ENCODE data around the gene AGMO. TPM values are rescaled to one million over a fixed set of nuclear protein-coding genes. Genes with fewer than 3 reads are reported as not detected.

Gene AGMO
- polyA plus RNA-seq, 1 donor from 2014 or later: not detected

DNA sequence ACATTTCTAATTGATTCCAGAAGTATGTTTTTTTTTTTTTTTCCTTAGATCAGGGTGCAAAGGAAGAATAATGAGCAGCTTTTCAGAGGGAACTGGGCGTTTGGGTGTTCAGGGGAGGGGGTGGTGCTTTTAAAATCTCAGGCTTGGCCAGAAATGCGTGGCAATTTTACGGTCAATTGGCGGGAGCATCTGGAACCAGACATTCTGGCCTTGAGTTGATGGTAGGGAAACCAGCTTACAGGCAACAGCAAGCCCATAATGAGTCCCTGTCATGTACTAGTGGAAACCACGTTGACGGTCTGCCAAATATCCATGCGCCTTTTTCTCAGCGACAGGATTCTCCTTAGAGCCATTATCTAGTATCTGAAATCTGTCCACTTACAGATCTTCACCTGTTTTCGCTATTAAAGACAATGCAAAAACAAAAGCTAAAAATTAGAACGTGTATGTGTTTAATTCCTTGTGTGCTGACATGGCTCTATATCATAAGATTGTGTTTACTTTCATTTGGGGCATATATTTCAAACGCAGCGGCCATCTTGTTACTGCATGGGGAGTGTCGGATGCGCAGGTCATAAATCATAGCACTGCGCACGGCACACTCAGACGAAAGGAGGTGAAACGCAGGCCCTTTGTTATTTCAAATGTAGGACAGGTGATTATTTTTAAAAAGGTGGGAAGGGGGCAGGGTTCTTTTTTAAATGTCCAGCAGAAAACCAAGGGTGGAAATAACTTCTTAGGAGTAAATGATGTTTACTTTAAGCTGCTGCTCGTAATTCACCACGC is 209.2 kb downstream of the AGMO start:
- no peaks in the 10 kb centered on the region for H3K9me2 ChIP-seq (ENCODE audit: insufficient read depth, low read length)
- H2AFZ ChIP-seq (ENCODE audit: low read depth, low read length): no peak overlapping the region
- H3K4me3 ChIP-seq (ENCODE audit: low read length): no peak overlapping the region
- no peaks in the 10 kb centered on the region for H3F3A ChIP-seq (ENCODE audit: insufficient read depth, low read length, poor library complexity, severe bottlenecking)
- H3K27ac ChIP-seq (ENCODE audit: low read length): no peak overlapping the region
- H3K27me3 ChIP-seq (ENCODE audit: insufficient read depth, low read depth, low read length): no peaks in the 10 kb centered on the region
- no peaks in the 10 kb centered on the region for H4K20me1 ChIP-seq (ENCODE audit: insufficient read depth)
- no peak overlapping the region for H3K9ac ChIP-seq (ENCODE audit: low read length)
- no peak overlapping the region for H3K4me2 ChIP-seq (ENCODE audit: low read length)
- H3K36me3 ChIP-seq (ENCODE audit: insufficient read depth, low read length): no peaks in the 10 kb centered on the region
- H3K9me3 ChIP-seq (ENCODE audit: low read length): no peaks in the 10 kb centered on the region
- H3K79me2 ChIP-seq (replicated peaks; ENCODE audit: insufficient read depth, low read length): no peaks in the 10 kb centered on the region
- TF ChIP-seq TAF1 (IDR thresholded peaks at IDR 0.05; ENCODE audit: low read depth) (no peak), EZH2 (IDR thresholded peaks at IDR 0.05; ENCODE audit: borderline replicate concordance, insufficient read depth, low read length, poor library complexity, severe bottlenecking) (no peak), EP300 (conservative IDR thresholded peaks at IDR 0.05; ENCODE audit: poor library complexity, severe bottlenecking) (no peak), RAD21 (conservative IDR thresholded peaks at IDR 0.05) (no peak), POLR2AphosphoS5 (IDR thresholded peaks at IDR 0.05) (no peak), SMC3 (conservative IDR thresholded peaks at IDR 0.05; ENCODE audit: poor library complexity) (no peak), MXI1 (conservative IDR thresholded peaks at IDR 0.05; ENCODE audit: poor library complexity, severe bottlenecking) (no peak)
- TF ChIP-seq, protein P1, sequence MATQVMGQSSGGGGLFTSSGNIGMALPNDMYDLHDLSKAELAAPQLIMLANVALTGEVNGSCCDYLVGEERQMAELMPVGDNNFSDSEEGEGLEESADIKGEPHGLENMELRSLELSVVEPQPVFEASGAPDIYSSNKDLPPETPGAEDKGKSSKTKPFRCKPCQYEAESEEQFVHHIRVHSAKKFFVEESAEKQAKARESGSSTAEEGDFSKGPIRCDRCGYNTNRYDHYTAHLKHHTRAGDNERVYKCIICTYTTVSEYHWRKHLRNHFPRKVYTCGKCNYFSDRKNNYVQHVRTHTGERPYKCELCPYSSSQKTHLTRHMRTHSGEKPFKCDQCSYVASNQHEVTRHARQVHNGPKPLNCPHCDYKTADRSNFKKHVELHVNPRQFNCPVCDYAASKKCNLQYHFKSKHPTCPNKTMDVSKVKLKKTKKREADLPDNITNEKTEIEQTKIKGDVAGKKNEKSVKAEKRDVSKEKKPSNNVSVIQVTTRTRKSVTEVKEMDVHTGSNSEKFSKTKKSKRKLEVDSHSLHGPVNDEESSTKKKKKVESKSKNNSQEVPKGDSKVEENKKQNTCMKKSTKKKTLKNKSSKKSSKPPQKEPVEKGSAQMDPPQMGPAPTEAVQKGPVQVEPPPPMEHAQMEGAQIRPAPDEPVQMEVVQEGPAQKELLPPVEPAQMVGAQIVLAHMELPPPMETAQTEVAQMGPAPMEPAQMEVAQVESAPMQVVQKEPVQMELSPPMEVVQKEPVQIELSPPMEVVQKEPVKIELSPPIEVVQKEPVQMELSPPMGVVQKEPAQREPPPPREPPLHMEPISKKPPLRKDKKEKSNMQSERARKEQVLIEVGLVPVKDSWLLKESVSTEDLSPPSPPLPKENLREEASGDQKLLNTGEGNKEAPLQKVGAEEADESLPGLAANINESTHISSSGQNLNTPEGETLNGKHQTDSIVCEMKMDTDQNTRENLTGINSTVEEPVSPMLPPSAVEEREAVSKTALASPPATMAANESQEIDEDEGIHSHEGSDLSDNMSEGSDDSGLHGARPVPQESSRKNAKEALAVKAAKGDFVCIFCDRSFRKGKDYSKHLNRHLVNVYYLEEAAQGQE (IDR thresholded peaks at IDR 0.05; ENCODE audit: borderline replicate concordance): no peak
- TF ChIP-seq, protein P2, sequence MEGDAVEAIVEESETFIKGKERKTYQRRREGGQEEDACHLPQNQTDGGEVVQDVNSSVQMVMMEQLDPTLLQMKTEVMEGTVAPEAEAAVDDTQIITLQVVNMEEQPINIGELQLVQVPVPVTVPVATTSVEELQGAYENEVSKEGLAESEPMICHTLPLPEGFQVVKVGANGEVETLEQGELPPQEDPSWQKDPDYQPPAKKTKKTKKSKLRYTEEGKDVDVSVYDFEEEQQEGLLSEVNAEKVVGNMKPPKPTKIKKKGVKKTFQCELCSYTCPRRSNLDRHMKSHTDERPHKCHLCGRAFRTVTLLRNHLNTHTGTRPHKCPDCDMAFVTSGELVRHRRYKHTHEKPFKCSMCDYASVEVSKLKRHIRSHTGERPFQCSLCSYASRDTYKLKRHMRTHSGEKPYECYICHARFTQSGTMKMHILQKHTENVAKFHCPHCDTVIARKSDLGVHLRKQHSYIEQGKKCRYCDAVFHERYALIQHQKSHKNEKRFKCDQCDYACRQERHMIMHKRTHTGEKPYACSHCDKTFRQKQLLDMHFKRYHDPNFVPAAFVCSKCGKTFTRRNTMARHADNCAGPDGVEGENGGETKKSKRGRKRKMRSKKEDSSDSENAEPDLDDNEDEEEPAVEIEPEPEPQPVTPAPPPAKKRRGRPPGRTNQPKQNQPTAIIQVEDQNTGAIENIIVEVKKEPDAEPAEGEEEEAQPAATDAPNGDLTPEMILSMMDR (IDR thresholded peaks at IDR 0.05; ENCODE audit: poor library complexity, severe bottlenecking): no peak

DNA sequence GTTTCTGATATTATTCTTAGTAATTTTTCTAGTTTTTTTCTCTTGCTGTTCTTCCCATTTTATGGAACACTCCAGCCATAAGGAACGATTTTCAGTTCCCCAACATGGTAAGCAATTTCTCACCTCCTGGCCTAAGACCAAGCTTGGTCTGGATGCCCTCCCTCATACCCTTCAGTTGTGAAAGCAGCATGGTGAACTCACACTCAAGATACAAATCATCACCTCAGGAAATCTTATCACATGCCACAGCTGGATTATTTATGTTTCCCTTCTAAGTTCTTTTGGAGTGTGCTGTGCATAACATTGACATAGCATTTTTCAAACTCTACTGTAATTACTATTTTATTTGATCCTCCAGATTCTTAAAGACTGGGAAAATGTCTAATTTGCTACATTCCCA is 216.6 kb downstream of the AGMO start:
- Histone ChIP-seq H3K27ac (ENCODE audit: low read length) (no peak overlapping the region), H3K4me3 (ENCODE audit: low read length) (no peak overlapping the region), H3F3A (ENCODE audit: insufficient read depth, low read length, poor library complexity, severe bottlenecking) (no peaks in the 10 kb centered on the region), H4K20me1 (ENCODE audit: insufficient read depth) (no peaks in the 10 kb centered on the region), H3K9me2 (ENCODE audit: insufficient read depth, low read length) (no peaks in the 10 kb centered on the region), H3K4me2 (ENCODE audit: low read length) (no peak overlapping the region), H3K79me2 (replicated peaks; ENCODE audit: insufficient read depth, low read length) (no peaks in the 10 kb centered on the region), H3K9ac (ENCODE audit: low read length) (no peak overlapping the region), H2AFZ (ENCODE audit: low read depth, low read length) (no peak overlapping the region), H3K9me3 (ENCODE audit: low read length) (no peaks in the 10 kb centered on the region), H3K27me3 (ENCODE audit: insufficient read depth, low read depth, low read length) (no peaks in the 10 kb centered on the region), H3K36me3 (ENCODE audit: insufficient read depth, low read length) (no peaks in the 10 kb centered on the region)
- TF ChIP-seq POLR2AphosphoS5 (IDR thresholded peaks at IDR 0.05) (no peak), EP300 (conservative IDR thresholded peaks at IDR 0.05; ENCODE audit: poor library complexity, severe bottlenecking) (no peak), MXI1 (conservative IDR thresholded peaks at IDR 0.05; ENCODE audit: poor library complexity, severe bottlenecking) (no peak), SMC3 (conservative IDR thresholded peaks at IDR 0.05; ENCODE audit: poor library complexity) (no peak), RAD21 (conservative IDR thresholded peaks at IDR 0.05) (no peak), EZH2 (IDR thresholded peaks at IDR 0.05; ENCODE audit: borderline replicate concordance, insufficient read depth, low read length, poor library complexity, severe bottlenecking) (no peak), TAF1 (IDR thresholded peaks at IDR 0.05; ENCODE audit: low read depth) (no peak)
- TF ChIP-seq, protein P1 (IDR thresholded peaks at IDR 0.05; ENCODE audit: borderline replicate concordance): no peak
- TF ChIP-seq, protein P2 (IDR thresholded peaks at IDR 0.05; ENCODE audit: poor library complexity, severe bottlenecking): no peak

All from neural cell (in vitro differentiated cells).